HG03025 (cell line): Measurements from ENCODE around the gene ACTR1A.
A peak's percentile ranks its signal among the peaks of the same experiment; 100 is the strongest.

ENCODE experiments used
- ATAC-seq: cut with Tn5 transposase; IDR thresholded peaks from one replicate; pipeline ENCODE4 v1.9.1; 2021; ENCODE audit warnings: mild to moderate bottlenecking, moderate library complexity; ENCODE audit not compliant: unreplicated experiment, low FRiP score

Gene ACTR1A

DNA sequence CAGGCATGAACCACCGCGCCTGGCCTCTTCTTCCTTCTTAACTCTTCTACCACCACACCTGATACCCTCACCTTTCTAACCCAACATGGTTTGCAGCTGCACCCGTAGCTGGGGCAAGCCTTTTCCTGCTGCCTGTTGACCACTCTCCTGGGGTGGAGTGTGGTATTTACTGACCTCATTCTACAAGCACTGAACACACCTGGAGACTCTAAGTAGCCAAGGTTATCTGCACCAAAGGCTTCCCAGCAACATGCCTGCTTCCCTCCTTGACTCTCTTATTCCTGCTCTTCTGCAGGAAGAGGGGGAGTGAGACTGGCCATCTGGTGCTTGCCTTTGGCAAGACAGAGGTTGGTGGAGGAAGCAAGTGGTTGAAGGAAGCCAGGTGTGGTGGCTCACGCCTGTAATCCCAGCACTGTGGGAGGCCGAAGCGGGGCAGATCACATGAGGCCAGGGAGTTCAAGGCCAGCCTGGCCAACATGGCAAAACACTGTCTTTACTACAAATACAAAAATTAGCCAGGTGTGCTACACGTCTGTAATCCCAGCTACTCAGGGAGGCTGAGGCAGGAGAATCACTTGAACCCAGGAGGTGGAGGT is 10.1 kb downstream of the ACTR1A start:
- ATAC-seq, result no peak

DNA sequence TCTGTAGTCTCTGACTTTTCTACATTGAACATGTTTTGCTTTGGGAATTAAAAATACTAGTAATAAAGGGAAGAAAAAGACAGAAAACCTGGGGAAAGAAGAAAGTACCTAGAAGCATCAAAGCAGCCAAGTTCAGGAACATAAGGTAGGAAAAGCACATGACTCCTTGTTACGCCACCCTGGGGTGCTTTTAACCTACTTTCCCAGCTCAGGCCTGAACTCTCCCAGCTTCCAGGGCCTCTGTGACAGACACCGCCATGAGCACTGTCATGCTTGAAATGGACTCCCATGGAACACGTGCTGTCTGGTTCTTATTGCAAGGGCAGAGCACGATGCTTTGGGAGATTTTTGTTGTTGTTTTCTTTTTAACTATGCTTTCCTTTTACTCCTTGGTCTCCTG is 11.4 kb downstream of the ACTR1A start:
- no peak for ATAC-seq

DNA sequence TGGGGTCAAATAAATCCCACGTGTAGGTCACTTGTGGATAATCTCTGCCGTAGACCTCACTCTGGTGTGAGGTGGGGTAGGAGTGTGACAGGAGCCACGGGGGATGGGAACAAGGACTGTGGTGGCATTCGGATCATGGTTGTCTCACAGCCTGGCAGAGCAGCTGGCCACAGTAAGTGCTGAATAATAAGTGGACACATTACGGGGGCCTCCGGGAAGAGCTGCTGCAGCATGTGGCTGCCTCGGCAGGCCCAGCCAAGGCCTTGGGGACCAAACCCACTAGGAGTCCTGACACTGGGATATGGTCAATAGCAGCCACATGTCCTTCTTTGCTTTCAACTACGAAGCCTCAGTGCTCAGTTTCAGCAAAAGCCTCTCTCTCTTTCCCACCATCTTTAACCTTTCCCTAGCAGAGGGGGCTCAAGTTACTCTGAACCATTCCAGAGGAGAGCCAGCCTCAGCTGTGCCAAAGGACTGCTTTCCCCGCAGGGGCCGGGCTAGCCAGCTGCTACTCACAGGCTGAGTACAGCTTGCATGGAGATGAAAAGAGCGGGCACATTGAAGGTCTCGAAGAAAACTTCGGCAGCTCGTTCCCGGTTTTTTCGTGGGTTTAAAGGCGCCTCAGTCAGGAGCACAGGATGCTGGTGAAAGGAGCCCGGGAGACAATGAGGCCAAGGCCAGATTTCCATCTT is 17.3 kb downstream of the ACTR1A start:
- ATAC-seq, result no peak

DNA sequence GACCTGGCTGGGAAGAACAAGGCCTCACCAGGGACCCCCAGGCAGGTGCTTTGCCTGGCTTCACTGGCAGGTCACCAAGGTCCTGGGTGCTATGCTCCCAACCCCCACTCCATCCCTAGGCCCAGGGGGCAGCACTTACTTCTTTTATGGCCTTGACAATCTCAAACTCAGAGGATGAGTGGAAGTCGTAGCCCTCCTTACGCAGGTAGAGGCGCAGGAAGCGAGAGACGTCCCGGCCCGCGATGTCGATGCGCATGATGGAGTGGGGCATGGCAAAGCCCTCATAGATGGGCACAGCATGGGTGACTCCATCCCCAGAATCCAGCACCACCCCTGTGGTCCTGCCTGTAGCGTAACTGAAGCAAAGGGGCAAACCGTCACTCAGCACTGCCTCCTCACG is 18.5 kb downstream of the ACTR1A start:
- no peak for ATAC-seq

DNA sequence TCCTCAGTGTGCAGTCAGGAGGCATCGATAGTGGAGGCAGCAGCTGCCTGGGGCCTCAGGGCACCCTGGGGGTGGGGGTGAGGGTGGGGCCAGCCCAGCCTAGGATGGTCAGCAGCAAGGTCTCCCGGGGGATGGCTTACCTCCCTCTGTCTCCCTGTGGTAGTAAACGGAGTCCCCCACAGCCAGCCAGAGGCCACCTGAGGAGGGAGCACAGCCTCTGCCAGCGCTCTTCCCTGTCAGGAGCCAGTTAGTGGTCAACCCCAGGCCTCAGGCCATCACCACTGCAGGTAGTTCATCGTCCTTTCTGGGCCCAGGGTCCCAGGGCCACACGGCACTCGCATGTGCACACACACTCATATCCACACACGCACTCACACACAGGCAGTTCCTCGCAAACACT is 22.1 kb downstream of the ACTR1A start:
- ATAC-seq, result no peak

DNA sequence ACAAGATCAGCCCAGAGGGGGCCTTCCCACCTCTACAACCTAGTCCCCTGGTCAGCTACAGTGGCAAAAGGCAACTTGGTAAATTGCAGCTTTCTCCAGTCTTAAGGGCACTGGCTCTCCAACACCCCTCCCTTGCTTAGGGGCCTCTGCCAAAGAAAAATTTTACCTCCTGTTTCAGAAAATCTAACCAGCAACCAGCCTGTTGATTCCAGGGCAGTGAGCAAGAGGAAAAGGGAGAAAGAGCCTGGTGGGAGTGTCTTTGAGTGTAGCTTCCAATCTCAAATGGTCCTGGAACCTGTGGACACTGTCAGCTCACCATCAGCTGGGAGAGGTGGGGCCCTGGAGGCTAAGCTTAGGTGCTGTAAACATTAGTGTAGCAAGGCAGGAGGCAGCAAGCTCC is 22.9 kb downstream of the ACTR1A start:
- ATAC-seq, result no peak

DNA sequence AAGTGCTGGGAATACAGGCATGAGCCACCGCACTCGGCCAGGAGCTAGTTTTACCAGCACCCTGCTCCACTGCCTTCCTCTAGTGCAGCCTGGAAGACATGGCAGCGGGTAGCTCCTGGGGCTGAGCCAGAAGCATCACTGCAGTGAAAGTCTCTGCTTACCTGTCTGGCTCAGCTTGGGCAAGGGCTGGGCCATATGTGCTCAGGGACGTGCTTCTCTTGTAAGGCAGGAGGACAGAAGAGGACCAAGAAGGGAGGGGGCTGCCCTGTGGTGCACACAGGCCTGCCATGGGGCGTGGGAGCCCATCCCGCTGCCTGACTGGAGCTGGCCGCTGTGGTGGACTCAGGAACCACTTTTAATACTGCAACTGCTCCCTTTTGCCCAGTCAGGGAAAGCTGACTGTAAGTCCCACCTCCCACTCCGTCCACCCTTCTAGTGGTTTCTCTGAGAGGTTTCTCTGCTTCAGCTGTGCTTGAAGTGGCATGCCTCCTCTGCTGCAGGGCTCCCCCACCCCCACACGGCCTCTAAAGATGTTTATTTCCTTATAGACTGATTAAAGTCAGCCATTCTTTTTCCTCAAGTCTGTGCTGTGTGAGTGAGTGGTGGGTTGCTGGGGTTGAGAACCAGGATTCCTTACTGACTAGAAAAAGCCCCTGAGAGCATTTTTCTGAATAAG is 25.9 kb downstream of the ACTR1A start:
- ATAC-seq, result no peak

DNA sequence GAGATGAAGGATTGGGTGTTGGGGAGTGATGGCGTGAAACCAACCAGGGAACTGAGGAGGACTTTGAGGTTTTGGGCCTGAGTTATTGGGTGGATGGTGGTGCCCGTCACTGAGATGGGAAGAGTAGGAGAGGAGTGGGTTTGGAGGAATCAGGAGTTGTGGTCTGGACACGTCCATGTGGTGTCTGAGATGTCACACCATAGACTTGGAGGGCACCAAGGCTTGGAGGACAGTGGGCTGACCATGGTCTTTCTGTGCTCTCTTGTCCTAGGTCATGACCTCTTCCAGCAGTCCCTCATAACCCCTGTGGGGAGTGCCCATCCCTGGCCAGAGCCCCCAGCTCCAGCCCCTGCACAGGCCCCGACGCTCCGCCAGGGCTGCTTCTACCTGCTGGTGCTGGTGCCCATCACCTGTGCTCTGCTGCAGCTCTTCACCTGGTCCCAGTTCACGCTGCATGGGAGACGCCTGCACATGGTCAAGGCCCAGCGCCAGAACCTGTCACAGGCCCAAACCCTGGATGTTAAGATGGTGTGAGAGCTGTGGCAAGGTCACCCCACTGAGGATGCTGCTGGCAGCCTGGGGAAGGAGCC is 27.0 kb downstream of the ACTR1A start:
- no peak for ATAC-seq

DNA sequence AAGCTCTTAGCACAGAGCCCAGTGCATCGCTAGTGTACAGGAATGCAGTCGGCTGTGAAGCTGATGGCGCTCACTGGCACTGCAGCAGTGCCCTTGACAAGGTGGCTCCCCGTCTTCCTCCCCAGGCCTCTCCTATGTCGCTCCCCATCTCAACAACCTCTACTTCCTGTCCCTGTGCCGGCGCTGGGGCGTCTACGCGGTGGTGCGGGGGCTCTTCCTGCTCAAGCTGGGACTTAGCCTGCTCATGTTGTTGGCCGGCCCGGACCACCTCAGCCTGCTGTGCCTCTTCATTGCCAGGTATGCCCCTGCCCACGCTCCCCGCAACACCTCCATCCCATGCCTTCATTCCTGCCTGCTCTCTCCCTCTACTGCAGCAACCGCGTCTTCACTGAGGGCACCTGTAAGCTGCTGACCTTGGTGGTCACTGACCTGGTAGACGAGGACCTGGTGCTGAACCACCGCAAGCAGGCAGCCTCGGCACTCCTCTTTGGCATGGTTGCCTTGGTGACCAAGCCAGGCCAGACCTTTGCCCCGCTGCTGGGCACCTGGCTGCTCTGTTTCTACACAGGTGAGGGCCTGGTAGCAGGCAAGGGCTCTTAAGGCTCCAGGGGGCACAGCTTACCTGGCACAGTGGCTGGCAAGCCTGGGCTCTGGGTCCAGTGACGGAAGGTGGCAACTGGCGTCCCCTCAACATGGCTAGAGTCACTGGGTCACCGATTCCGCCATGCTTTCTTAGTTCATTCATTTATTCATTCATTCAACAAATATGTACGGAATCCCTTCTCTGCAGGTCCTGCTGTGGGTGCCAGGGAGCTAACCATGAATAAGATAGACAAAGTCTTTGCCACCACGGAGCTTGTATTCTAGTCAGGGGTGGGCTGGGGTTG is 28.8 kb downstream of the ACTR1A start:
- no peak for ATAC-seq

DNA sequence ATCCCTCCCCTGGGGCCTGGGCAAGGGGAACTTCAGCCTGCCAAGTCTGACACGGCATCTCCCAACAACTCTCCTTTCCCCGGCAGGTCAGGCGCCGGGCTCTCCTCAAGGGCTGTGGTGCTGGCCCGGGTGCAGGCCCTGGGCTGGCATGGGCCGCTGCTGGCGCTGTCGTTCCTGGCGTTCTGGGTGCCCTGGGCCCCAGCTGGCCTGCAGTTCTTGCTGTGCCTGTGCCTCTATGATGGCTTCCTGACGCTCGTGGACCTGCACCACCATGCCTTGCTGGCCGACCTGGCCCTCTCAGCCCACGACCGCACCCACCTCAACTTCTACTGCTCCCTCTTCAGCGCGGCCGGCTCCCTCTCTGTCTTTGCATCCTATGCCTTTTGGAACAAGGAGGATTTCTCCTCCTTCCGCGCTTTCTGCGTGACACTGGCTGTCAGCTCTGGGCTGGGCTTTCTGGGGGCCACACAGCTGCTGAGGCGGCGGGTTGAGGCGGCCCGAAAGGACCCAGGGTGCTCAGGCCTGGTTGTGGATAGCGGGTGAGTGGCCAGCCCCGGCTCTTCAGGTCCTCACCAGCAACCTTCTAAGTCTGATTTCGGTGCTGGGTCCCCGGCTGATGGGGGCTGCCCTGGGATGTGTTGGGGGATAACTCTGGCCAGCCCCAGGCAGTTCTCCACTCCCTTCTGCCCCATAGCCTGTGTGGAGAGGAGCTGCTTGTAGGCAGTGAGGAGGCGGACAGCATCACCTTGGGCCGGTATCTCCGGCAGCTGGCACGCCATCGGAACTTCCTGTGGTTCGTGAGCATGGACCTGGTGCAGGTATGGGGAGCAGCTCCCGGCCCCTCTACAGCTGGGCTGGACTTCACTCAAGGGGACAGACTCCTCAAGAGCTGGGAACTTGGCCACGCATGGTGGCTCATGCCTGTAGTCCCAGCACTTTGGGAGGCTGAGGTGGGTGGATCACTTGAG is 31.6 kb downstream of the ACTR1A start:
- no peak for ATAC-seq

DNA sequence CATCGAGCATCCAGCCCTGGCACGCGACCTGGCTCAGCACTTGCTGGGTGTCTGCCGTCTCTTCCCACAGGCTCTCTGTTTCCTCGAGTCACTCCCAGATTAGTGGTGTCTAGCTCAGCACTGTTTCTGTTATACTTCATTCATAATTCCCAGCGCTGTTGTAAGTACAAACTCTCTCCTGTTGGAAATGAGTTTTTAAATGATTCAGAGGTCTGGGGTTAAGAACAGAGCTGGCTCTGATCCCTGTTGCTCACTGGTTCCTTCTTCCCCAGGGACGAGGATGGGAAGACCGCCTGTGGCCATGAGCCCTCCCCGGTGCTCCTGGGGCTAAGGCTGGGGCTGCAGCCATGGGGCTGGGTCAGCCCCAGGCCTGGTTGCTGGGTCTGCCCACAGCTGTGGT is 33.8 kb downstream of the ACTR1A start:
- no peak for ATAC-seq

DNA sequence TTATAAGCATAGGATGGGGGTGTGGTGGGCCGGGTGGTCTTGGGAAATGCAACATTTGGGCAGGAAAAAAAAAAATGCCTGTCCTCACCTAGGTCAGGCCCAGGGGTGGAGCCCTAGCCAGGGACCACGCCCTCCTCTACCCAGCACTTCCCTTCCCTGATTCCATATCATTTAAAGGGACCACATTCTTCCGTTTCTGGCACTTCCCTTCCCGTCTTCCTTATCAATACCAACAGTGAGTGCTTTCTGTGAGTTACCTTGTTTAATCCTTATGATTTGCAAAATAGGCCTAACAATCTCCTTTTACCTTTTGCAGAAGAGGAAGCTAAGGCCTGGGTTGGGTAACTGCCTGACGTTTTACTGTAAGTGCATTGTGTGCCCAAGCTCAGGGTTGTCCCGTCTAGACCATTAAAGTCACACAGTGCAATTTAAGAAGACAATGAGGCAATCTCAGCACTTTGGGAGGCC is 34.5 kb downstream of the ACTR1A start:
- no peak for ATAC-seq

DNA sequence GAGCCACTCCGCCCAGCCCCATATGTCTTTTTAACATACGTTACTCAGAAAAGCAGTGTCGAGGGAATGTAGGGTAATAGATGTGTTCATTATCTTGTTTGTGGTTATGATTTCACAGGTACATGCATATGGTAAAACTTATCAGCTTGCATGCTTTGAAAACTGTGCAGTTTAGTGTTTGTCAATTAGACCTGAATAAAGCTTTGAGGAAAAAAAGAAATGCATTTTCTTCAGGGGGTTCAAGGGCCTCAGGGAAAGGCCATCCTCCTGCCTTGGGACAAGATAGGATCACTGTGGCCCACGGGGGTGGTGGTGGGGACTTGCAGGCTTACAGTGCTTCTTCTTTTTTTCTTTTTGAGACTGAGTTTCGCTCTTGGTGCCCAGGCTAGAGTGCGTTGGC is 35.2 kb downstream of the ACTR1A start:
- no peak for ATAC-seq

DNA sequence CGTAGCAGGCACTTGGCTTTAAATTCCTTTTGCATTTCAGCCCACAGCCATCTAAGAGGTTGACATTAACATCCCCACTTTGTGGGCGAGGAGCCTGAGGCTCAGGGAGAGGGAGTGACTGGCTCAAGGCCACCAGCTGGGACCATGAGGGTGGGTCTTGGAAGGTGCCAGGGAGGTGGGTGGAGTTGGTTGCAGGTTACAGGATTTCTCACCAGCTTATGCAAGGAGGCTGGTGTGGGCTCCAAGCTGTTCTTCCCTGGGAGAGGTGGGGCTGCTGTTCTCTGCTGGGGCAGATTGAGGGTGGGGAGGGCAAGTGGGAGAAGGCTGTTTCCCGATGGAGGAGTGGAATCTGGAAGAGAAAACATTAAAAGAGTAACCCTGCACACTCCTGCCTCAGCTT is 37.0 kb downstream of the ACTR1A start:
- ATAC-seq, result no peak

DNA sequence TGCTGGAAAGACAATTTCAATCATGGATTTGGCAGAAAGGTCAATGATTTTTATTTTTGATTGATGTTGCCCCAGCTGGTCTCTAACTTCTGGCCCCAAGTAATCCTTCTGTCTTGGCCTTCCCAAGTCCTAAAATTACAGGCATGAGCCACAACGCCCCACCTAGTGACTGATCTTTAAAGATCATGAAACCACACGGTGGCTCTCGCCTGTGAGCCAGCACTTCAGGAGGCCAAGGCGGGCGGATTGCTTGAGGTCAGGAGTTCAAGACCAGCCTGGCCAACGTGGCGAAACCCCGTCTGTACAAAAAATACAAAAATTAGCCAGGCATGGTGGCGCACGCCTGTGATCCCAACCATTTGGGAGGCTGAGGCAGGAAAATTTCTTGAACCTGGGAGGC is 38.5 kb downstream of the ACTR1A start:
- no peak for ATAC-seq

DNA sequence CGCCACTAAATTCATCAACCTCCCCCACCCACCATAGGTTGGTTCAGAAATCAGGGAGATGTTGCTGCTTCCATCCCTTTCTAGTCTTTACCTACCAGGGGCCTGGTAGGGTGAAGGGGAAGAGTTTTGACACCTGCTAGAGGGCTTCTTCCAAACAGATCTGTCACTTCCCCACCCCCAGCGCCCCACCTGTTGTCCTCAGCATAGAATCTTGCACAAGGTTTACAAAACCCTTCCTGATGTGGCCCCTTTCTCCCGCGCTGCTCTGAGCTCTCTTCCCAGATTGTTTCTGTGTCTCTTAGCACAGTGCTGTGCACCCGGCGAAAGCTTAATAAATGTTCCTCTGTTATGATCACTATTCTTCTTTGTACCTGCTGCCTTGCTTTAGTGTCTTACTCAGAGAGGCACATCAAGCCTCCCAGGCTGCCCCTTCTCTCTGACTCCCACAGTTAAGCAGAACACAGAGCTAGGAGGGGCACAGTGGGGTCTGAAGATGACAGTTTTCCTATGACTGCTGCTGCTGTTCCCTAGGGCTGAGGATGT is 39.9 kb downstream of the ACTR1A start:
- no peak for ATAC-seq

DNA sequence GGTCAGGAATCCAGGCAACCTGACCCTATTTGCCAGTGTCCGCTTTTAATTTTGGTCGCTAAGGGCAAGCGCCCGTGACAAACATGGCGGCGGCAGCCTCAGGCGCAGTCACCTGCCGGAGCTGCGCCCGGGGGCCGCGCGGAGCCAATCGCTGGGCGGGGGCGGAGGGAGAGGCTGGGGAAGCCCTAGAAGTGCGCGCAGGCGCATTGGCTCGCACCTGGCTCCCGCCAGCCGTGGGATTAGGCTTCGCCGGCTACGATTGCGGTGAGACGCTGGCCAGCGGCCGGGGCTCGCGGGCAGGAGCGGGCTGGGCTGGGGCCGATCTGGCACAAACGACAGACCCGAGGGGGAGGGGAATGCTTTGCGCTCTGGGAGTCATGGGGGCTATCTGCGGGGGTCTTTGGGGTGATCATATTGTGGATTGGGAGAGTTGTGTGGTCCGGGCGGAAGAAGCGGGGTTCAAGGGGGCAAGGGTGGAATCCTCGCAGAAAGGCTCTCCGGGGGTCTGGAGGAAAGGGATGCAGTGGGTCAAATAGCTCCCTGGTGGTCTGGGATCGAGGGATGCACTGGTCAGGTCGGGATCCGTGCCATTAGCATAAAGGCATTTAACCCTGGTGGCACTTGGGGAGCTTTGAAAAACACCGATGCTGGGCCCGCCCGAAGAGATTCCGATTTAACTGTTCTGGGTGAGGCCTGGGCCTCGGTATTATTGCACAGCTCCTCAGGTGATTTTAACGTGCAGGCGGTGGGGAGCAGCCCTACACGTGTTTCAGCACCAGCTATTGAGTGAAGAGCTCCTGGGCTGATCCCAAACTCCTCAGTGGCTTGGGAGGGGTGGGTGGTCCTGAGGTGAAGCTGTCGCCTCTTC is 41.1 kb downstream of the ACTR1A start:
- peak; percentile 77 for ATAC-seq

DNA sequence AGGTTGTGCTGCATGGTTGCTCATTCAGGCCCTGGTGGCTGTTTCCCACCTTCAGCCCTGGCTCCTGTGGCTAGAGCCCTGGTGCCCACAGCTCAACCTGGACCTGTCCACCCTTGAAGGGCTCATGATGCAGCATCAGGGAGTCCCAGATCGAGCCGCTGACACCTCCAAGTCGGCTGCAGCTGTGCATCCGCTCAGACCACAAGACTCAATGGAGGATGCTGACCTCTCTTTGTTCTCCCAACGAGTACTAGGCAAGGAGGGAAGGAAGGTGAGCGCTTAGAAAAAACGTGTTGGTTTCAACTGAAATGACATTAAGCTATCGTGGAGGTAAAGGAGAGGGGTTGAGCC is 41.7 kb downstream of the ACTR1A start:
- ATAC-seq, result no peak
